Thyroid gland (tissue), 4 donors: ENCODE results near the gene DDX17.

Source experiments
- CTCF ChIP-seq, 6 experiments: fragments of 200-600 bp in 3 of 6; fragments of 450-650 bp in 3 of 6; sonication (generic) in 3 of 6; IDR thresholded peaks; one replicate each; pipeline ENCODE4 v1.5.1; 2016 to 2019; ENCODE audit warnings: antibody characterized with exemption in 6 of 6, mild to moderate bottlenecking in 2 of 6, inconsistent platforms in 1 of 6, moderate library complexity in 1 of 6
- POLR2A ChIP-seq, 2 donors: fragments of 450-650 bp; IDR thresholded peaks; one replicate each; pipeline ENCODE4 v1.6.1; 2017; ENCODE audit warnings: antibody characterized with exemption in 2 of 2, mild to moderate bottlenecking in 2 of 2, moderate library complexity in 1 of 2

- TF ChIP-seq CTCF (IDR thresholded peaks at IDR 0.05) (no peak), POLR2A (IDR thresholded peaks at IDR 0.05) (no peak)
Measured at GRCh38 chr22:38481871-38482332, 24.2 kb downstream of the DDX17 start.
